SU-DHL-6 (cell line): ENCODE data around the gene TATDN2.

ENCODE experiments used
- H2AFZ ChIP-seq: fragments of 200-600 bp; sonication (generic); 2 replicates; pipeline ENCODE4 v1.6.1; 2014; ENCODE audit warnings: low read depth, mild to moderate bottlenecking, moderate library complexity, mixed read lengths, antibody characterized with exemption, low read length; ENCODE audit not compliant: severe bottlenecking
- H3F3A ChIP-seq: fragments of 200-600 bp; shearing (Covaris generic); 2 replicates; pipeline ENCODE4 v1.6.0; 2016; ENCODE audit warnings: antibody characterized with exemption, mild to moderate bottlenecking; ENCODE audit not compliant: insufficient read depth
- H3K27ac ChIP-seq: fragments of 200-600 bp; sonication (generic); 2 replicates; pipeline ENCODE4 v1.5.1; 2016; ENCODE audit warnings: low read depth, mild to moderate bottlenecking, low read length, moderate library complexity, mixed read lengths
- H3K27me3 ChIP-seq: fragments of 200-600 bp; sonication (generic), shearing (Covaris generic); 2 replicates; pipeline ENCODE4 v1.6.0; 2014; ENCODE audit warnings: mild to moderate bottlenecking, low read length
- H3K36me3 ChIP-seq: fragments of 200-600 bp; sonication (generic); 2 replicates; pipeline ENCODE4 v1.6.1; 2014; ENCODE audit warnings: mild to moderate bottlenecking, low read length, mixed read lengths
- H3K4me2 ChIP-seq: fragments of 300-600, 200-600 bp; shearing (Covaris generic), sonication (generic); 2 replicates; pipeline ENCODE4 v1.6.0; 2014; ENCODE audit warnings: low read length, low read depth, mild to moderate bottlenecking; ENCODE audit not compliant: poor library complexity, severe bottlenecking
- H3K4me3 ChIP-seq: fragments of 200-600 bp; sonication (generic); 2 replicates; pipeline ENCODE4 v1.5.1; 2014; ENCODE audit warnings: antibody characterized with exemption, low read length, mild to moderate bottlenecking, mixed read lengths; ENCODE audit not compliant: insufficient read depth, poor library complexity, severe bottlenecking
- H3K79me2 ChIP-seq: fragments of 200-600 bp; sonication (generic); 2 replicates; pipeline ENCODE4 v1.6.1; 2014; ENCODE audit warnings: mild to moderate bottlenecking, low read length, moderate library complexity; ENCODE audit not compliant: insufficient read depth
- H3K9ac ChIP-seq: fragments of 200-600 bp; sonication (generic); 2 replicates; pipeline ENCODE4 v1.7.0; 2014; ENCODE audit warnings: mild to moderate bottlenecking, low read length
- H3K9me2 ChIP-seq: fragments of 200-600 bp; sonication (generic); replicated peaks from 2 replicates; pipeline ENCODE4 v1.6.1; 2014; ENCODE audit warnings: low read length; ENCODE audit not compliant: insufficient read depth
- H3K9me3 ChIP-seq: fragments of 200-600 bp; sonication (generic); 2 replicates; pipeline ENCODE4 v1.6.1; 2014; ENCODE audit warnings: low read length, mixed read lengths; ENCODE audit not compliant: insufficient read depth
- H4K20me1 ChIP-seq: fragments of 200-600 bp; sonication (generic); 2 replicates; pipeline ENCODE4 v1.6.1; 2014; ENCODE audit warnings: low read depth, mild to moderate bottlenecking, antibody characterized with exemption, low read length, moderate library complexity, mixed read lengths
- EZH2phosphoT487 ChIP-seq: fragments of 200-600 bp; sonication (generic), shearing (Covaris generic); conservative IDR thresholded peaks from 2 replicates; pipeline ENCODE4 v1.6.1; 2018; ENCODE audit warnings: mild to moderate bottlenecking, antibody characterized with exemption, low read length, moderate library complexity, mixed read lengths
- TF ChIP-seq, protein P1 (sequence below): fragments of 200-600 bp; sonication (generic); IDR thresholded peaks from one replicate; pipeline ENCODE4 v1.5.1; 2017; ENCODE audit warnings: antibody characterized with exemption, mild to moderate bottlenecking, low read length, moderate library complexity; ENCODE audit not compliant: insufficient read depth, poor library complexity, severe bottlenecking

The TATDN2 gene

DNA sequence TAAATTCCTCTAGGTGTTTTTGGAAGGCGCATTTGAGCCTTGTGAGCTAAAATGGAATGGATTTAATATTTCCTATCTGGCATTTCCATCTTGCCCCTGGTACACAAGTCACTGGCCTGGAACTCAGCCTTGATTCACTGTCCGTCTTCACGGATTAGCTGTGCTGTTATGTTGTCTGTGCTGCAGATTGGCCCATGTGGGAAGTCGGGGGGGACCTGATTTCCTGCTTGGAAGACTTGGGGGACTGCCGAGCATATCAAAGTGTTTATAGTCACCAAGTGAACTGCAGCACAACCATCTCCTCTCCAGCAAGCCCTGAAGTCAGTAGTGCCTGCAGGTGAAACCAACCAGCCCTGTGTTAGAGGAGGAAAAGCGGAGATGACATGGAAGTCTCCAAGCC, 32.3 kb downstream of the TATDN2 start:
- Histone ChIP-seq H3K4me2 (no peak overlapping the region), H2AFZ (no peak overlapping the region), H3K9ac (no peak overlapping the region), H3K36me3 (peaks cover 12% of the 10 kb centered on the region; the same call in 1 of the 2 replicates), H3K79me2 (peaks cover 15% of the 10 kb centered on the region), H3K4me3 (no peak overlapping the region), H3F3A (peaks cover 3% of the 10 kb centered on the region; the same call in 1 of the 2 replicates), H3K9me3 (no peaks in the 10 kb centered on the region), H3K9me2 (no peaks in the 10 kb centered on the region), H3K27me3 (no peaks in the 10 kb centered on the region), H4K20me1 (no peaks in the 10 kb centered on the region; the same call in 1 of the 2 replicates), H3K27ac (no peak overlapping the region)
- TF ChIP-seq, protein P1, sequence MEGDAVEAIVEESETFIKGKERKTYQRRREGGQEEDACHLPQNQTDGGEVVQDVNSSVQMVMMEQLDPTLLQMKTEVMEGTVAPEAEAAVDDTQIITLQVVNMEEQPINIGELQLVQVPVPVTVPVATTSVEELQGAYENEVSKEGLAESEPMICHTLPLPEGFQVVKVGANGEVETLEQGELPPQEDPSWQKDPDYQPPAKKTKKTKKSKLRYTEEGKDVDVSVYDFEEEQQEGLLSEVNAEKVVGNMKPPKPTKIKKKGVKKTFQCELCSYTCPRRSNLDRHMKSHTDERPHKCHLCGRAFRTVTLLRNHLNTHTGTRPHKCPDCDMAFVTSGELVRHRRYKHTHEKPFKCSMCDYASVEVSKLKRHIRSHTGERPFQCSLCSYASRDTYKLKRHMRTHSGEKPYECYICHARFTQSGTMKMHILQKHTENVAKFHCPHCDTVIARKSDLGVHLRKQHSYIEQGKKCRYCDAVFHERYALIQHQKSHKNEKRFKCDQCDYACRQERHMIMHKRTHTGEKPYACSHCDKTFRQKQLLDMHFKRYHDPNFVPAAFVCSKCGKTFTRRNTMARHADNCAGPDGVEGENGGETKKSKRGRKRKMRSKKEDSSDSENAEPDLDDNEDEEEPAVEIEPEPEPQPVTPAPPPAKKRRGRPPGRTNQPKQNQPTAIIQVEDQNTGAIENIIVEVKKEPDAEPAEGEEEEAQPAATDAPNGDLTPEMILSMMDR = no peak
- TF ChIP-seq EZH2phosphoT487 = no peak

DNA sequence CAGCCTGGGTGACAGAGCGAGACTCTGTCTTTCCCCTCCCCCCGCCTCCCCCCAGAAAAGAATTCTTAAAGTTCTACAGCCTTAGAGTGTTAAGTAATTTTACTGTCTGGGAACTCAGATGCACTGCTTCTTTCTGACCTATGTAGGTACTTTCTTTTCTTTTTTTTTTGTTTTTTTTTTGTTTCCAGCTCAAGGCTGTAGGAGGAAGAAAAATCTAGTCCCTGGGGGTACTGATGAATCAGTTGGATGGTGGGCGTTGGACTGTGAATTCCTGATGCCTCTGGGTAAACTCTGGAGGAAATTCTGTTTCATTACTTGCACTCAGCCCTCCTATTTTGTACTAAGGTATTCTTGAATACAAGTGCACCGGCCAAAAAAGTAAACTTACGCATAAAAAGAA, 33.7 kb downstream of the TATDN2 start:
- no peaks in the 10 kb centered on the region for H3K9me2 ChIP-seq
- no peak overlapping the region for H2AFZ ChIP-seq
- no peaks in the 10 kb centered on the region for H4K20me1 ChIP-seq
- H3K4me3 ChIP-seq = no peak overlapping the region
- 0 out of 2 replicates have a peak, but pooled peaks cover 4% of the 10 kb centered on the region for H3K79me2 ChIP-seq
- peaks cover 3% of the 10 kb centered on the region; the same call in 1 of the 2 replicates for H3F3A ChIP-seq
- H3K27ac ChIP-seq = no peak overlapping the region
- no peaks in the 10 kb centered on the region for H3K9me3 ChIP-seq
- no peak overlapping the region for H3K9ac ChIP-seq
- H3K4me2 ChIP-seq = no peak overlapping the region
- H3K36me3 ChIP-seq = peaks cover 12% of the 10 kb centered on the region; the same call in 1 of the 2 replicates
- no peaks in the 10 kb centered on the region for H3K27me3 ChIP-seq
- TF ChIP-seq EZH2phosphoT487 = no peak
- TF ChIP-seq, protein P1 = no peak

DNA sequence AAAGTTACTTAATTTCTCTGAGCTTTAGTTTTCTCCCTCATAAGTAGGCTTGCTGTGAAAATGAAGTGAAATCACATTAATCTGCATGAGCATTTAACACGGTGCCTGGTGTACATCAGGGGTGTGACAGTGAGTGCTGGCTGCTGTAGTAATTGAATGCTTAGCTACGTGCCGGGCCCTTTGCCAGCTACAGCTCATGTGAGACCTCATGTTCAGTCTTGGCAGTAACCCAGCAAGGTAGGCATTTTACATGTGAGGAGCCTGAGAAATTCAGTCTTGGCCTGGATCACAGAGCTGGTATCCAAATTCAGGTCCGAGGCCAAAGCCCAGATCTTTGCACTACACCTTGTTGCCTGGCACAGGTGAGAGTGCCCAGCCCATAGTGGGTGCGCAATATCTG, 35.4 kb downstream of the TATDN2 start:
- H3K9ac ChIP-seq = no peak overlapping the region
- no peaks in the 10 kb centered on the region for H4K20me1 ChIP-seq

More for the DNA sequence above, 35.4 kb downstream of the TATDN2 start:
- no peak for TF ChIP-seq EZH2phosphoT487
- TF ChIP-seq, protein P1 = no peak
- H3F3A ChIP-seq = peaks cover 3% of the 10 kb centered on the region; the same call in 1 of the 2 replicates
- peaks cover 15% of the 10 kb centered on the region; the same call in 1 of the 2 replicates for H3K36me3 ChIP-seq
- no peaks in the 10 kb centered on the region for H3K79me2 ChIP-seq
- H3K4me2 ChIP-seq = no peak overlapping the region
- no peaks in the 10 kb centered on the region for H3K9me2 ChIP-seq
- H3K27ac ChIP-seq = no peak overlapping the region
- H2AFZ ChIP-seq = no peak overlapping the region
- no peaks in the 10 kb centered on the region for H3K9me3 ChIP-seq
- H3K27me3 ChIP-seq = no peaks in the 10 kb centered on the region
- H3K4me3 ChIP-seq = no peak overlapping the region
